Activated B cell treated with CpG ODN at 0.5 μM for 24 hours (primary cell): Measurements from ENCODE around the gene PAPSS2. TPM values are rescaled to one million over a fixed set of nuclear protein-coding genes. Genes with fewer than 3 reads are reported as not detected.

ENCODE experiments used
- ATAC-seq: fragments of 200-7000 bp; cut with Tn5 transposase; one replicate; pipeline ENCODE4 v1.10.0; 2021; ENCODE audit warnings: low read depth, mild to moderate bottlenecking, moderate library complexity
- CTCF ChIA-PET: fragments of 350-600 bp; sonication (Branson Sonifier 250); formaldehyde crosslinking; loops from one replicate; lab custom pipeline; 2021; ENCODE audit warnings: antibody characterized with exemption; lab: Charles Lee
- POLR2A ChIA-PET: fragments of 350-600 bp; sonication (Branson Sonifier 250); formaldehyde crosslinking; loops from one replicate; lab custom pipeline; 2021; ENCODE audit warnings: antibody characterized with exemption; lab: Charles Lee
- DNase-seq: peaks from one replicate; pipeline ENCODE4 v3.0.0; 2022
- H3K27ac Mint-ChIP-seq: one replicate; pipeline ENCODE4 v1.8.0; 2020; ENCODE audit warnings: mixed read lengths
- H3K27me3 Mint-ChIP-seq: one replicate; pipeline ENCODE4 v1.8.0; 2021; ENCODE audit warnings: mixed read lengths
- H3K36me3 Mint-ChIP-seq: one replicate; pipeline ENCODE4 v1.8.0; 2021; ENCODE audit warnings: low read depth, mixed read lengths
- H3K4me1 Mint-ChIP-seq: one replicate; pipeline ENCODE4 v1.8.0; 2021; ENCODE audit warnings: mixed read lengths
- H3K4me3 Mint-ChIP-seq: one replicate; pipeline ENCODE4 v1.8.0; 2020; ENCODE audit warnings: mild to moderate bottlenecking, mixed read lengths
- H3K9me3 Mint-ChIP-seq: one replicate; pipeline ENCODE4 v1.8.0; 2020; ENCODE audit warnings: mixed read lengths
- CTCF ChIP-seq: fragments of 200-600 bp; IDR thresholded peaks from one replicate; pipeline ENCODE4 v1.8.0; 2022; ENCODE audit warnings: antibody characterized with exemption, mild to moderate bottlenecking
- intact Hi-C: fragments of 100-400 bp; cut with micrococcal nuclease; formaldehyde crosslinking; loops from one replicate; pipeline ENCODE4 v1.15.1; 2024
- total RNA-seq: library from RNA; stranded (reverse); gene quantifications from 2 replicates; pipeline ENCODE4 v1.2.3, GENCODE V29; 2022

PAPSS2 gene
- total RNA-seq, 1 donor from 2014 or later, result not detected

- ATAC-seq (no peak), DNase-seq (no peak)
- intact Hi-C loops, result no loop called here
- no peaks in the 10 kb centered on the region for H3K27me3 Mint-ChIP-seq
- POLR2A ChIA-PET, result no interaction called here
- H3K36me3 Mint-ChIP-seq, result peaks cover 53% of the 10 kb centered on the region
- peaks cover 7% of the 10 kb centered on the region for H3K4me1 Mint-ChIP-seq
- H3K9me3 Mint-ChIP-seq, result no peaks in the 10 kb centered on the region
- no peak for TF ChIP-seq CTCF
- H3K27ac Mint-ChIP-seq, result no peak overlapping the region
- no peak overlapping the region for H3K4me3 Mint-ChIP-seq
- CTCF ChIA-PET, result no interaction called here
These were observed 99.9 kb downstream of the PAPSS2 start for GRCh38 chr10:87759551-87759950.

- ATAC-seq (no peak), DNase-seq (no peak)
- no peak for TF ChIP-seq CTCF
- Mint-ChIP-seq H3K4me3 (no peak overlapping the region), H3K27me3 (no peaks in the 10 kb centered on the region), H3K36me3 (peaks cover 55% of the 10 kb centered on the region), H3K9me3 (no peaks in the 10 kb centered on the region), H3K27ac (no peak overlapping the region), H3K4me1 (peaks cover 7% of the 10 kb centered on the region)
- ChIA-PET POLR2A (no interaction called here), CTCF (interaction anchor here (0.8 kb wide), 1 partner anchor 26 kb away, joined by 3 read pairs; no protein-coding TSS in a partner anchor)
- intact Hi-C loops, result no loop called here
These were observed 100.7 kb downstream of the PAPSS2 start for GRCh38 chr10:87760195-87760905.

GRCh38 chr10:87761153-87761552 is 101.5 kb downstream of the PAPSS2 start:
- no peak for TF ChIP-seq CTCF
- Mint-ChIP-seq H3K9me3 (no peaks in the 10 kb centered on the region), H3K4me3 (no peak overlapping the region), H3K36me3 (peaks cover 54% of the 10 kb centered on the region), H3K4me1 (peaks cover 7% of the 10 kb centered on the region), H3K27me3 (no peaks in the 10 kb centered on the region), H3K27ac (no peak overlapping the region)
- ChIA-PET CTCF (no interaction called here), POLR2A (no interaction called here)
- ATAC-seq (no peak), DNase-seq (no peak)
- intact Hi-C loops, result no loop called here

GRCh38 chr10:87761892-87762291 is 102.2 kb downstream of the PAPSS2 start:
- ATAC-seq, result peak; percentile 58
- Mint-ChIP-seq H3K27ac (no peak overlapping the region), H3K36me3 (peaks cover 51% of the 10 kb centered on the region), H3K9me3 (no peaks in the 10 kb centered on the region), H3K27me3 (no peaks in the 10 kb centered on the region), H3K4me1 (peaks cover 7% of the 10 kb centered on the region), H3K4me3 (no peak overlapping the region)
- POLR2A ChIA-PET, result no interaction called here
- no peak for TF ChIP-seq CTCF
- DNase-seq, result no peak
- intact Hi-C loops, result no loop called here
- CTCF ChIA-PET, result no interaction called here

GRCh38 chr10:87763086-87763861 is 103.6 kb downstream of the PAPSS2 start:
- no peaks in the 10 kb centered on the region for H3K27me3 Mint-ChIP-seq
- POLR2A ChIA-PET, result interaction anchor here (0.7 kb wide), 1 partner anchor 21 kb away, joined by 4 read pairs; no protein-coding TSS in a partner anchor
- DNase-seq (no peak), ATAC-seq (no peak)
- no peak overlapping the region for H3K4me3 Mint-ChIP-seq
- TF ChIP-seq CTCF, result no peak
- peaks cover 7% of the 10 kb centered on the region for H3K4me1 Mint-ChIP-seq
- CTCF ChIA-PET, result no interaction called here
- no peak overlapping the region for H3K27ac Mint-ChIP-seq
- H3K9me3 Mint-ChIP-seq, result no peaks in the 10 kb centered on the region
- intact Hi-C loops, result no loop called here
- H3K36me3 Mint-ChIP-seq, result peaks cover 60% of the 10 kb centered on the region
